ENCODE measurements around the gene PSMB4.
A peak's percentile ranks its signal among the peaks of the same experiment; 100 is the strongest.

- TF ChIP-seq, protein P1, sequence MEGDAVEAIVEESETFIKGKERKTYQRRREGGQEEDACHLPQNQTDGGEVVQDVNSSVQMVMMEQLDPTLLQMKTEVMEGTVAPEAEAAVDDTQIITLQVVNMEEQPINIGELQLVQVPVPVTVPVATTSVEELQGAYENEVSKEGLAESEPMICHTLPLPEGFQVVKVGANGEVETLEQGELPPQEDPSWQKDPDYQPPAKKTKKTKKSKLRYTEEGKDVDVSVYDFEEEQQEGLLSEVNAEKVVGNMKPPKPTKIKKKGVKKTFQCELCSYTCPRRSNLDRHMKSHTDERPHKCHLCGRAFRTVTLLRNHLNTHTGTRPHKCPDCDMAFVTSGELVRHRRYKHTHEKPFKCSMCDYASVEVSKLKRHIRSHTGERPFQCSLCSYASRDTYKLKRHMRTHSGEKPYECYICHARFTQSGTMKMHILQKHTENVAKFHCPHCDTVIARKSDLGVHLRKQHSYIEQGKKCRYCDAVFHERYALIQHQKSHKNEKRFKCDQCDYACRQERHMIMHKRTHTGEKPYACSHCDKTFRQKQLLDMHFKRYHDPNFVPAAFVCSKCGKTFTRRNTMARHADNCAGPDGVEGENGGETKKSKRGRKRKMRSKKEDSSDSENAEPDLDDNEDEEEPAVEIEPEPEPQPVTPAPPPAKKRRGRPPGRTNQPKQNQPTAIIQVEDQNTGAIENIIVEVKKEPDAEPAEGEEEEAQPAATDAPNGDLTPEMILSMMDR (optimal IDR thresholded peaks at IDR 0.05 in 1 of 3, IDR thresholded peaks at IDR 0.05 in 1 of 3, conservative IDR thresholded peaks at IDR 0.05 in 1 of 3; ENCODE audit: extremely low read depth in 1 of 3, insufficient read depth in 2 of 3, low read length in 3 of 3) = peak; percentile 66 to 87 (median 68)
- TF ChIP-seq EZH2 (IDR thresholded peaks at IDR 0.05; ENCODE audit: low read length) = no peak
Measured at GRCh38 chr1:151443846-151444782, 44.7 kb downstream of the PSMB4 start.

All from keratinocyte (primary cell).